GM21723 (cell line): Measurements from ENCODE around the gene MEGF6.

ENCODE experiments used
- ATAC-seq: cut with Tn5 transposase; IDR thresholded peaks from one replicate; pipeline ENCODE4 v1.9.1; 2021; ENCODE audit warnings: mild to moderate bottlenecking, moderate library complexity; ENCODE audit not compliant: unreplicated experiment

The MEGF6 gene

GRCh38 chr1:3611170-3612019 is at the start of gene MEGF6:
MEGF6 (minus strand) TSS chr1:3611508; CDS start chr1:3611268, 240 bp downstream.
- ATAC-seq, result no peak

DNA sequence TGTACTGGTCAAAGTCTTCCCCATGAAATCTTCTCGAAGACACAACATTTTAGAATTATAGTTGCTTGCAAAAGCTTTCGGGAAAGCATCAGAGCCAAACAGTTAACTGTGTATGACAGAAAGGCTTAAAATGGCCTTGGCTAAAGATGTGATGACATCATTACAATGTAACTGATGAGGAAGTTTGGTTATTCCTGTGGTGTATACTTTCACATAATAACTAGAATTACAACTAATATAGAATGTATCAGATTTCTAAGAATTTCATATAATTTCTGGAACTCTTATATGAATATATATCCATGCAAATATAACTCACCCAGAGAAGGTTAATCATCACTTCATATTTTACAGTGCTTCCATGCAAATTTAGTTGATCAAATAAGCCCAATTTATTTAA is 49.4 kb upstream of the MEGF6 start:
- no peak for ATAC-seq

GRCh38 chr1:3659093-3659492 is 47.8 kb upstream of the MEGF6 start:
- ATAC-seq, result no peak

DNA sequence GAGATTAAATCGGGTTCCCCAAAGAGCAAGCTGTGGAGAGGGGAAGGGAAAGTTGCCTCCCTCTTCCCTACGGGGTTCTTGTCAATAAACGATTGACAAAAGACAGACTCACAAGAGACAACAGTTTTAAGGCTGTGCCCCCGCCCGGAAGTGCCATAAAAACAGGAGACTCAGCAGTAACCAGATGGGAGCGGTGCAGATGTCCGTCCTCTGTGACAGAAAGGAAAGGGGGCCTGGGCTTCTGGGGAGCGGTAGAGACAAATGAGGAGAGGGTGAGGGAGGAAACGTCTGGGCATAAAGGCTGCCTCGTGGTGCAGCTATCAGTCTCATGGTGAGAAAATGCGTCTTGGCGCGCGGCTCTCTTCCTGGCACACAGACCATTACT is 46.9 kb upstream of the MEGF6 start:
- no peak for ATAC-seq

DNA sequence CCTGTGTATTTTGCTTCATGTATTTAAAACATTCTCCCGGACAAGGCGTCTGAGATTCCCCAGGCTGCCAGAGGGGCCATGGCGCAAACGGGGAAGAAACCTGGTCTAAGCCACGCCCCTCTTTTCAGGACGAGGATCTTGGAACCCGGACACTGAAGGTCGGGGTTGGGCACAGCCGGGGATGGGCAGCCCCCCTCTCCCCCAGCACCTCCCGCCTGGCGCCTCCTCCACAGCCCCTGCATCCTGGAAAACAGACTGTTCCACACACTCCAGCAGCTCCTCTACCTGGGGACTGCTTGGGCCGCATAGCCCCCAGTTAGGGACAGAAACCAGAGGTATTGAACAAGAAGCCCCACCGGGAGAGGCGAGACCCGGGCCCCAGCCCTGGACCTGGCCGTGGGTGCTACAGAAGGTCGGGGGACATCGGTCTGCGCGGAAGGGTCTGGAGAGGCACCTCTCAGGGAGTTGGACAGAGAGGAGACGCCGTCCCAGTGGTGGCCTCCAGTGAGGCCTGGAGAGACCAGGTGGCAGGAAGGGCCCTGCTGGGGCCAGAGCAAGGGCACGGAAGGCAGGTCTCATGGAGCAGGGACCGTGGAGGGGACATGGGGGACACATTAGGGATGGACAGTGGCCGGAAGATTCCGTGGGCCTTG is 46.4 kb upstream of the MEGF6 start:
- ATAC-seq, result no peak

- ATAC-seq, result peak; percentile 3
Measured at GRCh38 chr1:3657096-3657475, 45.8 kb upstream of the MEGF6 start.

DNA sequence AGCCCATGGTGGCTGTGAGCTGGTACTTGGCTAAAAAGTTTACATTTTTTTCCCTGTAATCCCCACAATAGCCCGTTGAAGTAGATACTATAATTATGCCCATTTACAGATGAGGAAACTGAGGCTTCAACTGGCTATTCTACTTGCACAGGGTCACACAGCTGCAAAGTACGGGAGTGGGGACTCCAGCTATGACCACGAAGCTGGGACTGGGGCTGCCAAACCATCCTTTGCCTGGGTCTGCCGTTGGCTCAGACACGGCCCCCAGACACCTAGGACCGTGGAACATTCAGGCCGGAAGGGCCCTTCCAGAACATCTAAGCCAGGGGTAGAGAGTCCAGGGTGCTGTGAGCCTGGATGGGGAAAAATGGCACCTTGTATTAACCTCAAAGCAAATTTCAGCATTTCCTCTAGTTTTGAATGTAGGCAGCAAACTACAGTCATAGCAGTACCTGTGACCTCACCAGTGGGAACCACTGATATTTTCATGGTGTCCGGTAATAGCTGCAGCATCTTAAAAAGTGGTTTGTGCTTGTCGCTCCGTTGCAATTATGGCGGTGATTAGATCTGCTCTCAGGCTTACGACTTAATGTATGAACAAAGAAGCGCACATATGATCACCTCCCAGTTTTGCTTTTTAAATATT is 45.3 kb upstream of the MEGF6 start:
- ATAC-seq, result peak; percentile 50

DNA sequence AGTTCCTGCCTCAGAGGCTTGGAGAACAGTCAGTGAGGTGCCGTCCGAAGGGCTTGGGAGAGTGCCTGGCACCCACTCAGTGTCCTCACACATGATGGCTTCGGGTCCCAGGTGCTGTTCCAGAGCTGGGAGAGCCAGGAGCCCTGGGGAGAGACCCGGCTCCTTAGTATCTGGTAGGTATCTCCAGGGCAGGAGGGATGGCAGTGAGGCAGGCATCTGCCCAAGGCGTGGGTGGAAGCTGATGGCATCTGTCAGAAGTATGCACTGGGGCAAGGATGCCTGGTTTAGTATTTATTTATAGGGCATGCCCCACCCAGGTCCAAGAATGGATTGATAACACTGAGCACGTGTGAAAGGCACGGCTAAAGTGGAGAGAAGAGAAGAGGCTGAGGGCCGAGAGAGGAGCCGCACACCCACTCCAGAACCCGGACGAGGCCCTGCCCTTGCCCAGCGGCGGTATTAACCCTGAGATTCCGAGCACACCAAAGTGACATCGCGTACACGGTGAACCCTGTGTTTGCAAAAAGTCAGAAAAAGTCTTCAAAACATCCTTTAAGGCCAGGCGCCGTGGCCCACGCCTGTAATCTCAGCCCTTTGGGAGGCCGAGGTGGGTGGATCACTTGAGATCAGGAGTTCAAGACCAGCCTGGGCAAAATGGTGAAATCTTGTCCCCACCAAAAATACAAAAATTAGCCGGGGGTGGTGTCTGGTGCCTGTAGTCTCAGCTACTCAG is 43.4 kb upstream of the MEGF6 start:
- ATAC-seq, result no peak

DNA sequence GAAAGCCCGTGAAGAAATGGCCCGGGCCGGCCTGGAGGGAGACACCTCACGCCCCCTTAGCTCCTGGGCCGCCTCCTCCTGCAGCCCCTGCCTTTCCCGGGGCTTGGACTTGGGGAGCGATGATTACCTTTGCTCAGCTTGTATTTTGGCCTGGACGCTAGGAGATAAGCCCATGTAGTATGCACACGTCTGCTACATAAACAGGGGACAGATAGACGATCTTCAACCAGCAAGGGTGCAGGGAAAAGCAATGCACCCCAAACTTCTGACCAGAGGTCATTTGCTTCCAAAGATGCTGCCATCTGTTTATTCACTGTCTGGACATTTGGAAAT is 41.9 kb upstream of the MEGF6 start:
- ATAC-seq, result no peak

- no peak for ATAC-seq
Measured at GRCh38 chr1:3652548-3653285, 41.4 kb upstream of the MEGF6 start.

DNA sequence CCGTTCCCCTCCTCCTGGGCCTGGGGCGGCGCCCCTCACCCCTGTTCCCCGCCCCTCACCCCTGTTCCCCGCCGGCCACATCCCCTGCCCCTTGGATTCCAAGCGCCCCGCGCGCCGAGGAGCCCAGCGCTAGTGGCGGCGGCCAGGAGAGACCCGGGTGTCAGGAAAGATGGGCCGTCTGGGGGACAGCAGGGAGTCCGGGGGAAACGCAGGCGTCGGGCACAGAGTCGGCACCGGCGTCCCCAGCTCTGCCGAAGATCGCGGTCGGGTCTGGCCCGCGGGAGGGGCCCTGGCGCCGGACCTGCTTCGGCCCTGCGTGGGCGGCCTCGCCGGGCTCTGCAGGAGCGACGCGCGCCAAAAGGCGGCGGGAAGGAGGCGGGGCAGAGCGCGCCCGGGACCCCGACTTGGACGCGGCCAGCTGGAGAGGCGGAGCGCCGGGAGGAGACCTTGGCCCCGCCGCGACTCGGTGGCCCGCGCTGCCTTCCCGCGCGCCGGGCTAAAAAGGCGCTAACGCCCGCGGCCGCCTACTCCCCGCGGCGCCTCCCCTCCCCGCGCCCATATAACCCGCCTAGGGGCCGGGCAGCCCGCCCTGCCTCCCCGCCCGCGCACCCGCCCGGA is 40.7 kb upstream of the MEGF6 start, which contains the start of gene TP73:
TSS of gene TP73 (plus strand) at position 587 of the 618 bp plus-strand sequence. CDS start 29,850 bp downstream, outside the sequence.
- no peak for ATAC-seq

DNA sequence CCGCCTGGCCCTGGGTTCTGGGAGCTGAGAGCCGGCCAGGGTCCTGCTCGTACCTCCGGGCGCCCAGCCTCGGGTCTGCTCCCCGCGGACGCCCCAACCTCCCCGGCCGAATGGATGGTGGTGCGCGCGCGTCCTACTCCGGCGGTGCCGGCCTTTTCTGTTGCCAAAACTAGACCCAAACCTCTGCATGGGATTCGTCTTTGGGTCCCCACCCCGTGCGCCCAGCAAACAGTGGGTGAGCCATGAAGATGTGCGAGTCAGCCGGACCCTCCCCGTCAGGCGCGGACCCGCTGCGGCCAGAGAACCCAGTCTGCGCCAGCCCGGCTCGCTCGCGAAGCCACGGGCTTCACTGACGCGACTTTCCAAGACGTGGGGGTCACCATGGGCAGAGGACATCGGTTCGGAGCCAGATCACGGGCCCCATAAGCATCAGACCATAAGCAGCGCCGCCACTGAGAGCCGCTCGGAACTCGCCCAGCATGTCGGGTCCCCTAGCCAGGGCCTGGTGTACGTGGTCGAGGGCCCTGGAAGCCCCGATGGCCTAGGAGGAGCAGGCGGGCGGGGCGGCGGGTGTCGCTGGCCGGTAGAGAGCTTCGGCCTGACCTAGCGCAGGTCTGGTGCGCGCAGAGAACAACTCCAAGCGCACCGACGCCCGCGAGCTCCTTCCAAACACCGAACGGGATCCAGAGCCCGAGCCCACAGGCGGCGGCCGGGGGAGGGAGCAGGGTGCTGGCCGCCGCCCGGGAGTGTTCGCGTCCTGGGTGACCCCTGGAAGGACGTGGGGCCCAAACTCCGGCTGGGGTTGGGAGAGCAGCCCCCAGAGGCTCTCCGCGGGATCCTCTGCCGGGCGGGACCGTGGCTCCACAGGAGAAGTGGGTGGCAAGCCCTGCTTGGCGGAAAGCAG is 40.0 kb upstream of the MEGF6 start:
- no peak for ATAC-seq

DNA sequence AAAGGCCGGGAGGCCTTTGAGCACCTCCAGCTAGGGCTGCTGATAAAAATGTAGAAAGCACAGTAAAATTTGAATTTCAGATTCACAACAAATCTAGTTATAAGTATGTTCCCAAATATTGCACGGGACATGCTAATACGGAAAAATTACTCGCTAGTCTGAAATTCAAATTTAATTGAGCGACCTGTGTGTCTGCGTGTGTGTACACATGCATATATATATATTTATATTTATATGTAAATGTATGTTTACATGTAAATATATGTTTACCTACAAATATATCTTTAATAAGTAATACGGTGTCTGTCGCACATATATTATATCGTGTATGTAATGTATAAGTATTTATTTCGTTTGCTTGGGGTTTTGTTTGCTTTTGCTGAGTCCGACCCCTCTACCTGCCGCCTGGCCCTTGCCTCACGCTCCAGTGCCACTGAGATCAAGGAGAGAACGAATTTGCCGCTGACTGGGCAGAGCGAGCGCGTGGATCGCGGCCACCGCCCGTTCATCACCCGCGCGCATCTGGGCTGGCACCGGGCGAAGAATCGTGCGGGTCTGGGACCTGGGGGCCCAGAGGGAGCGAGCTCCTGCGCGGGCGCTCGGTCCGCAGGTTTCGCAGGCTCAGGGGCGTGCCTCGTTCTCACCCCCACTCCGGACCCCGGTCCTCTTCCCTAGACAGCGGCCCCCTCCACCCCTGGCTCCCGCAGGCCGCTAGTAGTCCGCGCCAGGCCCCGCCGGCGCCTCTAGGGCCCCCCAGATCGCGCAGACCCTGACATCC is 39.1 kb upstream of the MEGF6 start:
- ATAC-seq, result no peak

DNA sequence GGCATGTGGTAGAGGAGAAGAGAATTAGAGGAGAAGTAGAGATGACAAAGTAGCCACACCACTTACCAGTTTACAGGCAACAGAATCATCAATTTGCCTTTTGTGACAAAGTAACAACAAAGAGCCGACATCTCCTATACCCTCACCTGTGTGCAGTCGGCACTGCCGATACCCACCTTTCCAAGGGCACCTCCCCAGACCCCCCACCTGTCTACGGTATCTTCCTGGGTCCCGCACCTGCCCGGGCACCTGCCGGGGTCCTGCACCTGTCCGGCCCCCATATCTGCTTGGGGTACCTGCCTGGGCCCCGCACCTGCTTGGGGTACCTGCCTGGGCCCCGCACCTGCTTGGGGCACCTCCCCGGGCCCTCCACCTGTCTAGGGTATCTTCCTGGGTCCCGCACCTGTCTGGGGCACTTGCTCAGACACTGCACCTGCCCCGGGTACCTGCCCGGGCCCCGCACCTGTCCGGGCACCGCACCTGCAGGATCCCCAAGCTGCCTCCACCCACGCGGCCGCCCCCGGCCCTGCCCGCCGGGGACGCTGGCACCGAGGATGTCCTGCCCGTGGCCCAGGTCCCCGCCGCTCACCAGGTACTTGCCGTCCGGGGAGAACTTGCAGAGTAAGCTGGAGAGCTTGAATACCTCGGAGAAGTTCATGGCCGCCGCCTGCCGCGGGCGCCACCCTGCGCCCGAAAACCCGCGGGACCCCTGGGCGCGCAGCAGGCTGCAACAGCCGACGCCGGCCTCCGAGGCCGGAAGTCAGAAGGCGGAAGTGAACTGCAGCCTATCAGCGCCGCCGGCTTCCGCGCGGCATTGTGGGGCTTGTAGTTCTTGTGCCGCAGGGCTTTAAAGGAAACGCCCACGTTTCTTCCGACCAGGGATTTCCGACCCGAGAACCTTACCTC is 38.3 kb upstream of the MEGF6 start, which contains the start of gene WRAP73:
TSS of gene WRAP73 (minus strand) at position 762 of the 906 bp plus-strand sequence. CDS start at position 658, 104 bp downstream.
- ATAC-seq, result peak; percentile 73

- no peak for ATAC-seq
Measured at GRCh38 chr1:3646596-3646995, 35.3 kb upstream of the MEGF6 start.

DNA sequence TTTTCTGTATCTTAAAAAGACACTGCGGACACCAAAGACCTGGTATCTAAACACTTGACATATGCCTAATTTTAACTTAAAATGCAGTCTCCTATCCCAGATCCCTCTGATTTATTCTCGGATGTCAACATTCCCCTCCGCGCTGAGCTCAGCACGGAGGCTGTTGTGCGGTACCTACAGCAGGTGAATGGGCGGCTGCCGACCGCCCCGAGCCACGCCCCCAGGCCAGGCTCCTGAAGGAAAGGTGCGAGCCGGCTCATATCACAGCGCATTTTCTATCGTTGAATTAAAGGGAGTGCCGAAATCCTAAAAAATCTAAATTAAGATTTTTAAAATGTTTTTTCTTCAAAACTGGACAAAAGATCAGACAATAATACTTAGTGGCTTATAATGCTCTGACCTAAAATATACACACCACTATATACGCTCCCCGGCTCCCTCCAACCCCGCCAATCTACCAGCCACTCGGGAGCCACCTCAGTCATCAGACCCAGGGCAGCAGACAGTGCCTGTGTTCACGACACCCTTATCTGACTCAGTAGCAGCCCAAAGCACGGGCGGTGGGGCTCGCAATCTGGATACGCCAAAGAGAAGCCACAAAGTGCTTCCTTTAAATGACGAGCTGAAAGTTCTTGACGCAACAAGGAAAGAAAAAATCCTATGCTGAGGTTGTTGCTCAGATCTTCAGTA is 34.5 kb upstream of the MEGF6 start:
- no peak for ATAC-seq

GRCh38 chr1:3645247-3645646 is 33.9 kb upstream of the MEGF6 start:
- ATAC-seq, result no peak
